Body of pancreas (tissue), 4 donors: Measurements from ENCODE around the gene SLCO1B3. TPM values are rescaled to one million over a fixed set of nuclear protein-coding genes. Genes with fewer than 3 reads are reported as not detected.

ENCODE experiments used
- ATAC-seq: fragments of 150-250 bp; one replicate; pipeline ENCODE4 v1.9.1; 2016
- DNase-seq, 4 donors: peaks; one replicate each; pipeline ENCODE4 v3.0.0-alpha.2; 2019
- H3K27ac ChIP-seq, 4 donors: fragments of 200-600 bp; sonication (generic); 1 replicate in 3 of 4; 2 replicates in 1 of 4; pipeline versions ENCODE4 v1.5.1 to v1.6.1; 2016 to 2019; ENCODE audit warnings: mild to moderate bottlenecking in 1 of 4, mixed read lengths in 1 of 4, moderate library complexity in 1 of 4
- H3K27me3 ChIP-seq, 2 donors: fragments of 200-600 bp; sonication (generic); one replicate each; pipeline ENCODE4 v1.6.0; 2016; ENCODE audit warnings: mild to moderate bottlenecking in 1 of 2
- H3K36me3 ChIP-seq, 2 donors: fragments of 200-600 bp; sonication (generic); replicated peaks in 1 of 2; 2 replicates each; pipeline ENCODE4 v1.5.1; 2016; ENCODE audit warnings: low read depth in 2 of 2; ENCODE audit not compliant: insufficient read depth in 1 of 2
- H3K4me1 ChIP-seq: fragments of 200-600 bp; sonication (generic); one replicate; pipeline ENCODE4 v1.6.0; 2016
- H3K4me3 ChIP-seq, 2 donors: fragments of 200-600 bp; sonication (generic); 1 replicate in 1 of 2; 2 replicates in 1 of 2; pipeline ENCODE4 v1.5.1; 2016 to 2019
- H3K9me3 ChIP-seq, 3 donors: fragments of 200-600 bp; sonication (generic); 1 replicate in 2 of 3; 2 replicates in 1 of 3; pipeline ENCODE4 v1.5.1; 2016
- POLR2A ChIP-seq, 3 donors: fragments of 450-650 bp; IDR thresholded peaks; one replicate each; pipeline ENCODE4 v1.6.1; 2016; ENCODE audit warnings: antibody characterized with exemption in 3 of 3, mild to moderate bottlenecking in 2 of 3
- WGBS, 2 donors: methylation state at CpG; one replicate each; pipeline ENCODE4 v1.1.5; 2017; 5-methylcytosine and 5-hydroxymethylcytosine counted together
- intact Hi-C: fragments of 100-400 bp; cut with DNase I; formaldehyde crosslinking; loops from one replicate; pipeline ENCODE4 v1.15.1; 2023
- total RNA-seq, 2 donors: library from RNA; depleted of rRNA; stranded (reverse); fragments of >200 nt; gene quantifications; one replicate each; pipeline ENCODE4 v1.1.0, GENCODE V29; 2016
- TF ChIP-seq, protein P1 (sequence below), 7 experiments: fragments of 450-650 bp in 4 of 7; fragments of 200-600 bp in 3 of 7; sonication (generic) in 3 of 7; IDR thresholded peaks; one replicate each; pipeline ENCODE4 v1.5.1; 2016 to 2019; ENCODE audit warnings: antibody characterized with exemption in 7 of 7

The SLCO1B3 gene
- total RNA-seq, 2 donors from 2014 or later: not detected

DNA sequence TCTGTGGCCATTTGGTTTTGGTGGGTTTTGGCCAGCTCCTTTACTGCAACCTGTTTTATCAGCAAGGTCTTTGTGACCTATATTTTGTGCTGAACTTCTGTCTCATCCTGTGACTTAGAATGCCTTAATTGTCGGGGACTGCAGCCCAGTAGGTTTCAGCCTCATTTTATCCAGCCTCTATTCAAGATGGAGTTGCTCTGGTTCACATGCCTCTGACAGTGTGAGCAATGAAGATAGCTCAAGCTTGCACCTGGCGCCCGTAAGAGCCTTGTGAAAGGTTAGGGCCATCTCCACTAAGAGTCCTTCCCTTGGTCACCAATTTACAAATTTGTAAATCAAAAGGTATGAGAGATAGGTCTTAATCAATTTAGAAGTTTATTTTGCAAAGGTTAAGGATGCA, 19.4 kb downstream of the SLCO1B3 start:
- H3K4me1 ChIP-seq: peaks cover 5% of the 10 kb centered on the region
- H3K27ac ChIP-seq: no peak overlapping the region
- no peaks in the 10 kb centered on the region for H3K27me3 ChIP-seq
- no peaks in the 10 kb centered on the region for H3K9me3 ChIP-seq
- no peak for DNase-seq
- WGBS, 2 donors: 71 to 80% methylated on average over 3 of the region's 3 CpGs
- TF ChIP-seq, protein P1, sequence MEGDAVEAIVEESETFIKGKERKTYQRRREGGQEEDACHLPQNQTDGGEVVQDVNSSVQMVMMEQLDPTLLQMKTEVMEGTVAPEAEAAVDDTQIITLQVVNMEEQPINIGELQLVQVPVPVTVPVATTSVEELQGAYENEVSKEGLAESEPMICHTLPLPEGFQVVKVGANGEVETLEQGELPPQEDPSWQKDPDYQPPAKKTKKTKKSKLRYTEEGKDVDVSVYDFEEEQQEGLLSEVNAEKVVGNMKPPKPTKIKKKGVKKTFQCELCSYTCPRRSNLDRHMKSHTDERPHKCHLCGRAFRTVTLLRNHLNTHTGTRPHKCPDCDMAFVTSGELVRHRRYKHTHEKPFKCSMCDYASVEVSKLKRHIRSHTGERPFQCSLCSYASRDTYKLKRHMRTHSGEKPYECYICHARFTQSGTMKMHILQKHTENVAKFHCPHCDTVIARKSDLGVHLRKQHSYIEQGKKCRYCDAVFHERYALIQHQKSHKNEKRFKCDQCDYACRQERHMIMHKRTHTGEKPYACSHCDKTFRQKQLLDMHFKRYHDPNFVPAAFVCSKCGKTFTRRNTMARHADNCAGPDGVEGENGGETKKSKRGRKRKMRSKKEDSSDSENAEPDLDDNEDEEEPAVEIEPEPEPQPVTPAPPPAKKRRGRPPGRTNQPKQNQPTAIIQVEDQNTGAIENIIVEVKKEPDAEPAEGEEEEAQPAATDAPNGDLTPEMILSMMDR (IDR thresholded peaks at IDR 0.05): no peak
- no peak for TF ChIP-seq POLR2A (IDR thresholded peaks at IDR 0.05)
- no peak for ATAC-seq
- no peaks in the 10 kb centered on the region for H3K36me3 ChIP-seq
- intact Hi-C loops: no loop called here
- H3K4me3 ChIP-seq: no peak overlapping the region

DNA sequence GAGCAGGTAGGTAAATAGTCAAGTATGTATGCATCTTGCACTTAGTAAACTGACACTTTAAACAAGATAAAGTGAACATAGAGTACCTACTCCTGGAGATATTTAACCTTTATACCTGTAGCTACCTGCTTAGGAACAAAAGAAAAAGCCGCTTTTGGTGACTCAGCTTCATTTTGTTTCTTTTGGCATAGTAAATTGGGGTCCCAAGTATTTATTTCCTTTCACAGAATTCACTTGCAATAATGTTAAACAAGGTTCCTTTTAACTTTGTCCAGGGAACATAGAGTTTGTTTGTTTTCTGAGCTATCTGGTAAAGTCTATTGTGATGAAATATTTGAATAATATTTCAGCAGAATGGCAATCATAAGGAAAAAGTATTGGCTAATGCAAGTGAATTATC, 20.0 kb downstream of the SLCO1B3 start:
- WGBS, 2 donors: 24 to 37% methylated on average over 1 of the region's 1 CpG
- intact Hi-C loops: no loop called here
- TF ChIP-seq POLR2A (IDR thresholded peaks at IDR 0.05): no peak
- TF ChIP-seq, protein P1 (IDR thresholded peaks at IDR 0.05): no peak

DNA sequence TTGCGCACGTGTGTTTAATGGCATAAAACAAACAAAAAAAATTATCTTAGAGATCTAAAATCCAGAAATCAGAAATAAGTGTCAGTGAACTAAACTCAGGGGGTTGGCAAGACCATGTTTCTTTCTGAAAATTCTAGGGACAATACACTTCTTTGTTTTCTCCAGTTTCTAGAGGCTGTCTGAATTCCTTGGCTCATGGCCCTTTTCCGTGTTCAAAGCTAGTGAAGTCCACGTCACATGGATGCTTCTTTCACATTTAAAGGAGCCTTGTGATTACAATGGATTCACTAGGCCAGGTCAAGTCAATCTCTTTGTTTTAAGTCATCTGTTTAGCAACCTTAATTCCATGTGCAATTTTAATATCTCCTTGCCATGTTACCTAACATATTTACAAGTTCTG, 22.4 kb downstream of the SLCO1B3 start:
- H3K36me3 ChIP-seq: no peaks in the 10 kb centered on the region
- peaks cover 5% of the 10 kb centered on the region for H3K4me1 ChIP-seq
- ATAC-seq: peak; percentile 68
- TF ChIP-seq POLR2A (IDR thresholded peaks at IDR 0.05): no peak
- TF ChIP-seq, protein P1 (IDR thresholded peaks at IDR 0.05): no peak
- H3K27ac ChIP-seq: peak overlapping the region in 2 of 4 donors; percentile 58 to 69
- no peaks in the 10 kb centered on the region for H3K27me3 ChIP-seq
- WGBS, 2 donors: 24 to 26% methylated on average over 4 of the region's 4 CpGs
- intact Hi-C loops: no loop called here
- no peaks in the 10 kb centered on the region for H3K9me3 ChIP-seq
- DNase-seq: peak in 3 of 4 donors; percentile 19 to 36 (median 30)
- no peak overlapping the region for H3K4me3 ChIP-seq

More for the DNA sequence above, 20.0 kb downstream of the SLCO1B3 start:
- no peak for ATAC-seq
- DNase-seq: no peak
- H3K36me3 ChIP-seq: no peaks in the 10 kb centered on the region
- H3K27ac ChIP-seq: no peak overlapping the region
- H3K9me3 ChIP-seq: no peaks in the 10 kb centered on the region
- peaks cover 5% of the 10 kb centered on the region for H3K4me1 ChIP-seq
- no peaks in the 10 kb centered on the region for H3K27me3 ChIP-seq
- no peak overlapping the region for H3K4me3 ChIP-seq

DNA sequence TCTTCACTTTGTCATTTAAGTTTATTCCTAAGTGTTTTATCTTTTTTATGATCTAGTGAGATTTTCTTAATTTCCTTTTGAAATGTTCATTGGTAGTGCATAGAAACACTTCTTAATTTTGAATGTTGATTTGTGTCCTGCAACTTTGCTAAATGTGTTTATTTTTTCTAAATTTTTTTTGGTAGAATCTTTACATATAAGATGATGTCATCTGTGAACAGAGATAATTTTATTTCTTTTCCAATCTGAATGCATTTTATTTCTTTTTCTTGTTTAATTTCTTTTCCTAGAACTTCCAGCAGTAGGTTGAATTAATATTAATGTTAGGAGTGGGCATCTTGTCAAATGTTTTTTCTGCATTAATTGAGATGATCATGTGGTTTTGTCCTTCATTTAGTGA, 42.1 kb downstream of the SLCO1B3 start:
- H3K27ac ChIP-seq: no peak overlapping the region
- no peaks in the 10 kb centered on the region for H3K9me3 ChIP-seq
- ATAC-seq: no peak
- H3K36me3 ChIP-seq: no peaks in the 10 kb centered on the region
- H3K4me3 ChIP-seq: no peak overlapping the region
- no peaks in the 10 kb centered on the region for H3K4me1 ChIP-seq
- no peak for TF ChIP-seq POLR2A (IDR thresholded peaks at IDR 0.05)
- TF ChIP-seq, protein P1 (IDR thresholded peaks at IDR 0.05): no peak
- intact Hi-C loops: no loop called here
- DNase-seq: no peak
- no peaks in the 10 kb centered on the region for H3K27me3 ChIP-seq

DNA sequence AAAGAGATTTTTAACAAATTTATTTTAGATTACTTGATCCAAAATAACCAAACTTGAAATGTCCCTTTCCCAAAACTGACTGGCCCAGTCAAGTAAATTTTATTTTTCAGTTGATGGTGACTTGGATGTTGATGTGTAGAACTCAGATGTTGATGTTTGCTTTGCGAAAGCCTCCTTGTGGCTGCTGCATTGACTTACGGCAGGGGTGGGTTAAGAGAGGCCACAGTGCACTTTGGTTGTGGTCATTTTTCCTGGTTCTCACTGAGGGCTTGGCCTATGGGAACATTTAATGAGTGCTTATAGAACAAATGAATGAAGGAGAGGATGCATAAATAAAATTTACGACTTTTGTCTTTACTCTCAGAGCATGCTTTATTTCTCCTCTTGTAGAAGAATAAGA, 52.6 kb downstream of the SLCO1B3 start:
- H3K9me3 ChIP-seq: no peaks in the 10 kb centered on the region
- no peak overlapping the region for H3K4me3 ChIP-seq
- ATAC-seq: no peak
- no peak for DNase-seq
- TF ChIP-seq, protein P1 (IDR thresholded peaks at IDR 0.05): no peak
- TF ChIP-seq POLR2A (IDR thresholded peaks at IDR 0.05): no peak
- H3K27ac ChIP-seq: no peak overlapping the region
- no peaks in the 10 kb centered on the region for H3K4me1 ChIP-seq
- intact Hi-C loops: no loop called here
- no peaks in the 10 kb centered on the region for H3K36me3 ChIP-seq
- H3K27me3 ChIP-seq: no peaks in the 10 kb centered on the region
- WGBS, 2 donors: 76 to 79% methylated on average over 3 of the region's 3 CpGs
